SIG-M5 (cell line): Measurements from ENCODE around the gene LRRC46.

ENCODE experiments used
- DNase-seq: peaks from one replicate; lab custom pipeline; 2025; lab: John Stamatoyannopoulos, UW

LRRC46 gene

DNA sequence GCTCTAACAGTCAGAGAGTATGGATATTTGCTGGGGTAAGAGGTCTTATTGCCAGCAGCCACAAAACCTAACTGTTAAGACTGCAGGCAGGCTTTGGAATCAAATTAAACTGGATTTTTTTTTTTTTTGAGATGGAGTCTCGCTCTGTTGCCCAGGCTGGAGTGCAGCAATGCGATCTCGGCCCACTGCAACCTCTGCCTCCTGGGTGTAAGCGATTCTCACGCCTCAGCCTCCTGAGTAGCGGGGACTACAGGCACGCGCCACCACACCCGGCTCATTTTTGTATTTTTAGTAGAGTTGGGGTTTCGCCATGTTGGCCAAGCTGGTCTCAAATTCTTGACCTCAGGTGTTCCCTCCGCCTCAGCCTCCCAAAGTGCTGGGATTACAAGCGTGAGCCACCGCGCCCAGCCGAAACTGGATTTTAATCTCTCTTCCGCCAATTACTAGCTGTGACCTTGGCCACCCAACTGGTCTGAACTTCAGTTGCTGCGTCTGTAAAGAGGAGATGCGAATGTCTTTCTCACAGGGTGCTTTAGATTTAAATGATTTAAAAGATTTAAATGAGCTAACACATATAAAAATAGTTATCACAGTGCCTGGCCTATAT is 971 bp upstream of the LRRC46 start:
- DNase-seq: no peak

DNA sequence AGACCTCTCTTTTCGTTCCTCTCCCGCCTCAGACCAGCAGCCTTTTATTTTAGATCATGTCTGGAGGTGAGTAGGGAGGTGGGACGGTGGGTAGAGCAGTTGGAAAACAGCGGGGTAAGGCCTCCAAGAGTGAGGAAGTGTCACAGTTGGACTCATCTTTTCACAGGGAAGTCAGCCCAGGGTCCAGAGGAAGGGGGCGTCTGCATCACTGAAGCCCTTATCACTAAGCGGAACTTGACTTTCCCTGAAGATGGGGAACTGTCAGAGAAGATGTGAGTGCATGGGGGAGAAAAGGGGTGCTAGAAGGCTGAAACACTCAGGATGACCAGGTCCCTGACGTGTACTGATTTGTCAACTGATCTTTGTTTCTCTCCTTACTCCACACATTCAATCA is 461 bp downstream of the LRRC46 start:
- no peak for DNase-seq

DNA sequence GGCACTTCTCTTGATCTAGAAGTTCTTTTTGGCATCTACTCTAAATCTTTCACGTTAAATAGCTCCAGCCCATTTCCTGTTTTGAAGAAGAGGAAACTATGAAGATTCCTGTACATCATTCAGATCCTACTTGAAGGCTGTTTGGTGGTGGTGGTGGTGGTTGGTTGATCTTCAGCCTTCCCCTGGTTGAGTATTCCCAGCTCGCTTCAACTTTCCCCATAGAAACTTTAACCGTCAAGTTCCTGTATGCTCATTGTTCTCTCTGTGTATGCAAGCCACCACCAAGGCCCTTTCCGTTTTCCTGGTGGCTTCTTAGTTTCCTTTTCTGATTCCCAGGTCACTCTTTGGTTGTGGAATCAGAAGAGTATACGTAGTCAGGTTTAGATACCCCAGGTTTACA is 3.3 kb downstream of the LRRC46 start:
- DNase-seq: no peak

DNA sequence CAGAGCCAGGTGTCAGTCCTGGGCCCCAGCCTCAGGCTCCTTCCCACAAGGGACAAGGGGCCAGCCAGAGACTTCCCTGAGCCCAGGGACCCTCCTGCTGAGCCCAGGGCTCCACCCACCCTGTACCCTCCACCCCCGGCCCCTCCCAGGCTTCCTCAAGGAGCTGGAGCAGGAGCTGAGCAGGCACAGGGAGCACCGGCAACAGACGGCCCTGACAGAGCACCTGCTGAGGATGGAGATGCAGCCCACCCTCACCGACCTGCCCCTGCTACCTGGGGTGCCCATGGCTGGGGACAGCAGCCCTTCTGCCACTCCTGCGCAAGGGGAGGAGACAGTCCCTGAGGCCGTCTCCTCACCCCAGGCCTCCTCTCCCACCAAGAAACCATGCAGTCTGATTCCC is 5.1 kb downstream of the LRRC46 start:
- no peak for DNase-seq

DNA sequence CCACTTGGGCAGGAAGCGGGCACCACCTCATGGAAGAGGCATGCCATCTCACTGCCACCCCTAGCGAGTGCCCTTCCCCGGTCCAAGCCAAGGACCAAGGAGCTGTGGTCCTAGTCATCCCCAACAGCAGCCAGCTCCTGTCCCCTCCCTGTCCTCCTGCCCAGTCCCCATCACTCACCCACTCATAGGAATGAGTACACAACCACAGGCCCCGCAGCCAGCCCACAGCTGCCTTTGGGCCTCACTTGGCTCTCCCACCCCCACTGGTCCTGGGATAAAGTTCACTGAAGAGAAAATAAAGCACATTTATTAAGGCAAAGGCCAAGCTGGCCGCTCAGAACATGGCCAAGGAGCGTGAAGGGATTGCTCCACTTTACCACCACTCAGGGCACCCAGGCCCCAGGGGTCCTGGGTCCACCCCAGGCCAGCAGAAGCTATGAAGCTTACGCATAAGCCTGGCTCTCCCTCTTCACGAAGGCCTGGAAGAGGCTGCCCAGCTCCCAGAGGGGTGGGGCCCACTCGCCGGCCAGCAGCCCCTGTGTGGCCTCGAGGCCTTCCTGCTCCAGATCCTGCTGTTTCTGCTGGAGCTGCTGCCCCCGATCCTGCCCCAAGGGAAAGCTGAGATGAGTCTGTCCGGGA is 6.0 kb downstream of the LRRC46 start:
- no peak for DNase-seq

DNA sequence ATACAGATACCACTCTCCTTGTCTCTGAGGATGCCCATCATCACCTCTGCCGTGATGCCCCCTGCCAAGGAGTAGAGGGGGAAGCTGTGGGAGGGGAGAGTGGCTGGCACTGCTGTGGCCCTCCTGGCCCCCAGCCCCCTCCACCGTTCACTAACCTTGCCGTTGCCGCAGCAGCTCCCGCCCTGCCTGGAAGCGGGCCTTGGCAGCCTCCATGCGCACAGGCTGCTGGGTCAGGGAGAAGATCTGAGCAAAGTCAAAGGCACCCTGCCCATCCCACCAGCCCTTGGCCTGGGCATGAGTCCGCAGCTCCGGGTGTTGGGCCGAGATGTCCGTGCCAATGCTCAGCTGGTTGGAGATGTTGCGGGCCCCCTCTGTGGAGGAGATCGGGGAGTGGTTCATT is 7.2 kb downstream of the LRRC46 start:
- no peak for DNase-seq

DNA sequence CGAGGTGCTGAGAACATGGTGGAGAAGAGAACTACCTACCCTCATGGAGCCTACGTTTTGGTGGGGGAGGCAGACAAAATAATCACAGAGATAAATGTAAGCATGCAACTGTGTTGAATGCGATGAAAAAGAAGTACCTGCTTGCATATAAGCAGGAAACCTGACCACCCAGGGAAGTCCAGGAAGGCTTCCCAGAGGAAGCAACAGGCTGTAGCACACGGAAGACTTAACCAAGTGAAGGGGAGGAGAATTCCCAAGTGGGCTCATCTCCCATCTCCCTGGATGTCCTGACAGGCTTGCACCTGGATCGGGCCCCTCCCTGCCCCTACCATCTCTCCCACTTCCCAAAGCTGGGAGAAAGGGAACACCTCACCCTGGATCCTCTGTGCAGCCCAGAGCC is 7.6 kb downstream of the LRRC46 start:
- DNase-seq: no peak

DNA sequence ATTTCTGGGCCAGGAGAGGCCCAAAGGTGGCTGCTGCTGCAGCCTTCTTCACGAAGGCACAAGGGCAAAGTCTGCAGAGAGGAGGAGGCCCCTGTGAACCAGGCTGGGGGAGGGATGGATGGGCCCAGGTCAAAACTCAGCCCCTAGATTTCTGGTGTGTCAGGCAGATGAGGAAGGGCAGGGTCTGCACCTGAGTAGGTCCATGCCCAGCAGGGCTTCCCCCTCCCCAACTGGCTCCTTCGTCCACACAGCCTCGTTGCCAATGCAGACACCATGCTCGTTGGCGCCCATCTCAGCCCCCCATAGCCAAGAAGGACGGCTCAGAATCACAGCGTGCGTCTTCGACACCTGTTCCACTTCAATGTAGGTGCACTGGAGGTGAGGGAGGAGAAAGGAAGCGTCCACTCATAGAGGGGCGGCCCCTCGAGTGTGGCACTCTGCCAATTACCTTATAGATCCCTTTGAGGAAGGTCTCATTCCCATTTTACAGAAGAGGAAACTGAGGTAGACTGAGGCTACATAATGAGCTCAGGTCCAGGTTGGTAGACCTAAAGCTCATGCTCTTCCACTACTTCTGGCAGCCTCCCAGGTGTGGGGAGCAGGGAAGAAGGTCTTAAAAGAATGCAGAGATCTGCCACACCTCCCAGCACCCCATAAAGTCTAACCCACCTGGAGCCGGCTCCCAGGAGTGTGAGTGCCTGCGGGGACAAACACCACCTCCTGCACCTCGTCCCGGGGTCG is 8.7 kb downstream of the LRRC46 start:
- no peak for DNase-seq

DNA sequence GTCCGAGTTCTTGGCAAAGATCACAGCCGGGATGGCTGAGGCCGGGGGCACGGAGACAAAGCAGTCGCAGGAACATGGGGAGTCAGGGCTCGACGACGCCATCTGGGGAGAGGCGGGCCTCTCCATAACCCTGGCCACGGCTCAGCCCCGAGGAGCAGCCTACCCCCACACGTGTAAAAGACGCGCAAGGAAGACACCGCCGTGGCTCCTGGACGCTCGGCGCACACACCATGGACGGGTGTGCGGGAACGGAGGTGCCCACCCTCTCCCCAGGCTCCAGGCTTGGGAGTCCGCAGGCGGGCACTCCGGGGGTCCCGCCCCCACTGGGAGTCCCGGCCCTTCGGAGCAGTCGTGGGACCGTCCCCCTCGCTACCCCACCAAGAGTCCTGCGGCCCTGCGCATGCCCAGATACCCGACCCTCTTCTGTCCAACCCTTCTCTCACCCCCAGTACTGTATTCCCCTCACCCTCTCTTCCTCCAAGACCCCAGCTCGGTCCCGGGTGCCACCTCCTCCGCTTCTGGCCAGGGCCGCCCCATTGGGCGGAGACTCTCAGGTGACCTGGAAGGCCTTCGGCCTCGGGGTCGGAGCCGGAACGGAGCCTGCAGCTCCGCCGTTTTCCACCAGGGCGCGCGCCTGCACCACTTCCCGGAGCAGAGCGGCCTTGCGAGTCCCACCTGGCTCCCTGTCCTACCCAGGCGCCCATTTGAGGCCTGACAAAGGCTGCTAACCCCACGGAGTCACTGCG is 9.4 kb downstream of the LRRC46 start, which contains the start of gene SCRN2:
SCRN2 (minus strand) TSS at position 532 of the 746 bp plus-strand sequence; CDS start at position 102, 430 bp downstream.
- DNase-seq: no peak

DNA sequence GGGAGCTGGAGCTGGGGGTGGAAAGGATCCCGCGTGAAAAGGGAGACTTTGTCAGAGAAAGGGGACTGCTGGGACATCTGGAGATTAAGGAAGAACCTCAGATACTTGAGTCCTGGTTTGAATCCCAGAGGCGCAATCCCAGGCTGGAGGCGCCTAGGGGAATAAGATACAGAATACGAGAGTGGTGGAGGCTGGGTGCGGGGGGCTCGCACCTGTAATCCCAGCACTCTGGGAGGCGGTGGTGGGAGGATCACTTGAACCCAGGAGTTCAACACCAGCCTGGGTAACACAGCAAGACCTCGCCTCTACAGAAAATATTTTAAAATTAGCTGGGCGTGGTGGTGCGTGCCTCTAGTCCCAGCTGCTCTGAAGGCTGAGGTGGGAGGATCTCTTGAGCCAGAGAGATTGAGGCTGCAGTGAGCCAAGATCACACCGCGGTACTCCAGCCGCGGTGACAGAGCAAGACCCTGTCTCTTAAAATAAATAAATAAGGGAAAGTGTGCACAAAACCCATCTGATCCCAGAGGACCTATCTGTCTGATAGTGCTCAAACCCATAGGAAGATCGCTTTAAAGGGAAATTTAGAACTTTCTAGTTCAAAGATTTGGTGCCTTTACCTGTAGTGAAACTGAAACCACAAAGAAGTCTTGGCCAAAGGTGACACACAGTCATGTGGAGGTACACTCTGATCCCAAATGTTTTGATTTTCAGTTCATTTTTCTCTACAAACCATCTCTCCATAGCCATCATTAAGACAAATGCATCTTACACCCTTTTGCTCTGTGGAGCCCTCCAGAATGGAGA is 10.2 kb downstream of the LRRC46 start:
- DNase-seq: no peak

DNA sequence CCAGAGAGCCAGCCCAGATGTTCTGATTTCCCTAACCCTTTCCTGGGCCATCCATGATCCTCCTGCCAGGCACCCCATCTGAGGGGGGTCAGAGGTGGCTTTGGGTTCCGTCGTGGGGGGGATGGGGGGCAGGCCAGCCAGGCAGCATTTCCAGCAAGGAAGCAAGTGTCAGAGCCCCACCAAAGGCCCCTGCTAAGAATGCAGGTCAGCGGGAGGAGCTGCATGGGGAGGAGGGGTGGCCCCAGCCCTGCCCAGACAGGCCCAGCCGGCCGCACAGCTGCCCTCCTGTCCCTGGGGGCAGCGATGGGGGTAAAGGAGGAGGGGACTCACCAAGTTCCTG is 11.9 kb downstream of the LRRC46 start:
- no peak for DNase-seq

DNA sequence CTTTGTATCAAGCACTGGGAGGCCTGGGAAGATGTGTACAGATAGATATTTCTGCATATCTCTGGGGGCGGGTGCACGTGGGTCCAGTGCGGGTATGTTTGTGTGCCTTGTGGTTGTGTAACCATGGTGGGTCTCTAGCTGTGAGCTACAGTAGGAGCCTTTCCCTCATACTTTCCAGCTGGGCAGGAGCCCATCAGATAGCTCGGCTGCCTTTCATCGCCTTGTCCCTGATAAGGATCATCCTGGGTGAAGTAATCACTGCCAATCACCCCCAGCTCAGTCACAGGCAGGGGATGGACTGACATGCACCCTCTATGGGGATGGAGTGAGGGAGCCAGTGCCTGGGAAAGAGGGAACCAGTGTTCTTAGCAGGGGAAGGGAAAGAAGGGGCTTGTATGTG is 12.8 kb downstream of the LRRC46 start:
- no peak for DNase-seq

DNA sequence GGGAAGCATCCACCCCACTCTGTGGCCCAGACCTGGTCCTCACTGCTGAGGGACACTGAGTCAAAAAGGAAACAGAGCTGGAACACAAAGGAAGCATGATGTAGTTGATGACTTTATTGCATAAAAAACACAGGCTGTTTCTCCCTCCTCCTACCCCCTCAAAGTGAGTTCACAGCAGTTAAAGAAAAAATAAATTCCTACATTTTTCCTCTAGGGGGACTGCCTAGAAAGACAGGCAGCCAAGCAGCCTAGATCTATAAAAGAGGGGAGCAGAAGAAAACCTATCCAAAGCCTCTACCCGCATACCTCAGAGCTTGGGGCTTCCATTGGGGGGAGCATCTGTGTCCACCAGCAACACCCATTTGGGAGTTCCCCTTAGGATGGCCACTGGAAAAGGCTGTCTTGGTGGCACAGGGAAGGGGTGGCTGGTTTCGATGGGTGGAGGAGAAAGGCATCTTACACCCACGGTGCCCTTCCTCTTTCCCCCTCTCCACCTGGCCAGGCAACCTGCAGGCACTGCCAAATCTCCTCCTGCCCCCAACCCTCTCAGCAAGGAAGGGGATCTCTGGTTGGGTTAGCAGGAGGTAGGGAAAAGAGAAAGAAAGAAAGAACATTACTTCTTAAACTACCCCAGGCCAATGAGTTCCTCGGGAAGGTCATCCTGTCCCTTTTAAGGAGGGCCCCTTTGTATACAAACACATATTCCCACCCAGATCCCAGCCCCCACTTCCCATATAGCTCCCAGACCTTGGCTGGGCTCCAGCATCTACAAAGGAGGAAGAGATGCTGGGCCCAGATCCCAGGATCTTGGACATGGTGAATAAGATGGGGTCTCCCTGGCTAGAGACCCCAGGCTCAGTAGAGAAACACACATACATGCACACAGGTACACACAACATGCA is 13.6 kb downstream of the LRRC46 start:
- DNase-seq: no peak

DNA sequence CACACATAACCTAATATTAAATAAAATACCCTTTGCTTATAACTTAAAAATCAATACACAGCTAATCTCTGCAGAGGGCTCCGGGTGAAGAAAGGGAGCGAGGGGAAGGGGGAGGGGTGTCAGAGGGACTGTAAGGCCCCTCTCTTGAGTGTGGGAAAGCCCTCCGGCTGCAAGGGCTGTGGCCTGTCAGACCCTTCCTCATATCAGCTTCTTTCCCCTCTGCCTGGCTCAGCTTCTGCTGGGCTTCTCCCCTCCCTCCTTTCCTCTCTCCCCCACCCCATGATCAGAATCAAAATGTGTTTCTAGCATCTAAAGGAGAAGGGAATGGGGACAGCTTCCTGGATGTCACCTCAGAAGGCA is 14.2 kb downstream of the LRRC46 start:
- DNase-seq: no peak

DNA sequence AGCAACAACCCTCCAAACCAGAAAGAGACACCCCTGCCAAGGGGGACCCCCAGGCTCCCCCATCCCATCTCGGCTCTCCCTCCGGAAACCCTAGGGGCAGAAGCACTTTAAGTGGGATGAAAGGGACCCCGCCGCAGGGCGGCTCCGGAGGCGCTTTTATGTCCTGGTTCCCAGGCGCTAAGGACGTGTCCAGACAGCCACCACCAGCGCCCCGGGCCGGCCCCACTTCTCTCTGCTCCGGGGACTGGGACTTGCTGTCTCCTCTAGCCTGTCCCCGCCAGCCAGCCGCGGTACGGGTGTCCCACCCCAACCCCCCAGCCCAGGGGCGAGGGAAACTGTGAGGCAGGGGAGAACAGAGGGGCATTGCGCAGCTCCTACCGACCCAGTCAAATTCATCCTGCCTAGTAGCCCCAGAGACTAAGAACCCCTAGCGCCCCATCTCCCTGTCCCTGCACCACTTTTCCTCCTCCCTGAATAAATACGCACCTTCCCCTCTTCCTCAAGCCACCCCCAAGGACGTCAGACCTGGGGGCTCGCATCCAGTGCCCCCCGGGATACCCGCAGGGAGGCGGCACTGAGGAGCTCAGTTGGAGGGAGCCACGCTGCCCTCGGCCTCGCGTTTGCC is 15.4 kb downstream of the LRRC46 start:
- no peak for DNase-seq

DNA sequence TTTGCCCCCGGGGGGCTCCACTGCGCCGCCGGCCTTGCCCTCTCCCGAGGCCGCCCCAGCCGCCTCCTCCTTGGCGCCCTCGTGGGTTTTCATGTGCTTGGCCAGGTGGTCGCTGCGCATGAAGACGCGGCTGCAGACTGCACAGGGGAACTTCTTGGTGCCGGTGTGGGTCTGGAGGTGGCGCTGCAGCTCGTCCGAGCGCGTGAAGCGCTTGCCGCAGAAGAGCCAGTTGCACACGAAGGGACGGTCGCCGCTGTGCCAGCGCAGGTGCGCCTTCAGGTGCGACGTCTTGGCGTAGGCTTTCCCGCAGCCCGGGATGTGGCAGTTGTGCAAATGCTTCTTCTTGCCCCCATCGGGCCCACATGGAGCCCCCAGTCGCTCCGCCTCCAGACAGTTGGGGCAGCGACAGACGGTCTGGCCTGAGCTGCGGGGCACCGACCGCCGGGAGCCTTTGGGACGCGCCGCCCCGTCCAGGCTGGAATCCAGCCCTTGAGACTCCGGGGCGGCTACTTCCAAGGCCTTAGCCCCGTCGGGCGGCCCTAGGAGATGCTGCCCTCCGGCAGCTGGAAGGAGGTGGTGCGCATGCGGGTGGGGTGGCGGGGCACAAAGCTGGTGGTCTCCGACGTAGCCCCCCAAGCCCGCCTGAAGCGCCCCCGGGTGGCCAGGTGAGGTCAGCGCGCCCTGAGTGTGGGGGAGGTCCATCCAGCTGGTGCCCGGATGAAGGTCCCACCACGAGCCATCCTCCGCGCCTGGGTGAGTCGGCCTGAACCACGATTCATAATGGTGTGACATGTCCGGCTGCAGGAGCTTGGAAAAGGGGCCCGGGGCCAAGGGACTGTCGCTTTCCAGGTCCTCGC is 16.1 kb downstream of the LRRC46 start:
- DNase-seq: no peak

DNA sequence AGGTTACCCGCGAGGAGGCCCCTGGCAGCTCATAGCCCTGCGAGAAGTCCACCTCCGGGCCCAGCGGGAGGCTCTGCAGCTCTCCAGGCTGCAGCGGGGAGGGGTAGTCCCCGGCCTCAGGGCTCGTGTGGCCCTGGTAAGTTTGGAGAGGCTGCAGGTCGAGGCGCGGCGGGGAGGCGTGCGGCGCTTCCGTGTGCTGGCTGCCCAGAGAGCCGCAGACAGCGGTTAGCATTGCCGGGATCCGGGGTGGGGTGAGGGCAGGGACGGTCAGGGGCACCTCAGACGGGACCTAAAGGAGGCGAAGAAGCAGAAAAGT is 16.7 kb downstream of the LRRC46 start:
- no peak for DNase-seq

DNA sequence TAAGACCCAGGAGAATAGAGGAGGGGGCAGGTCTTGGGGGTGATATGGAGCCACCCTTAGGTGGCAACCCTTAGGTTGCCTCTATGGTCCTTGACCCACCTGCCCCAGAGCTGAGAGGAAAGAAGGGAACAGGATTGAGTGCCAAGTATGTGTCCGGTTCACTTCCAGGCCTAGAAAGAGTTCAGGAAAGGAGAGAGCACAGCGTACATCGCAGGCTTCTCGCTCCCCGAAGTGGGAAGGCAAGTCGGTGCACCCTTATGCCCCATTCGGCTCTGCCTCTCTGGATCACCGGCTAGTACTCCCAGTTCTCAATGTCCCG is 18.9 kb downstream of the LRRC46 start:
- no peak for DNase-seq

DNA sequence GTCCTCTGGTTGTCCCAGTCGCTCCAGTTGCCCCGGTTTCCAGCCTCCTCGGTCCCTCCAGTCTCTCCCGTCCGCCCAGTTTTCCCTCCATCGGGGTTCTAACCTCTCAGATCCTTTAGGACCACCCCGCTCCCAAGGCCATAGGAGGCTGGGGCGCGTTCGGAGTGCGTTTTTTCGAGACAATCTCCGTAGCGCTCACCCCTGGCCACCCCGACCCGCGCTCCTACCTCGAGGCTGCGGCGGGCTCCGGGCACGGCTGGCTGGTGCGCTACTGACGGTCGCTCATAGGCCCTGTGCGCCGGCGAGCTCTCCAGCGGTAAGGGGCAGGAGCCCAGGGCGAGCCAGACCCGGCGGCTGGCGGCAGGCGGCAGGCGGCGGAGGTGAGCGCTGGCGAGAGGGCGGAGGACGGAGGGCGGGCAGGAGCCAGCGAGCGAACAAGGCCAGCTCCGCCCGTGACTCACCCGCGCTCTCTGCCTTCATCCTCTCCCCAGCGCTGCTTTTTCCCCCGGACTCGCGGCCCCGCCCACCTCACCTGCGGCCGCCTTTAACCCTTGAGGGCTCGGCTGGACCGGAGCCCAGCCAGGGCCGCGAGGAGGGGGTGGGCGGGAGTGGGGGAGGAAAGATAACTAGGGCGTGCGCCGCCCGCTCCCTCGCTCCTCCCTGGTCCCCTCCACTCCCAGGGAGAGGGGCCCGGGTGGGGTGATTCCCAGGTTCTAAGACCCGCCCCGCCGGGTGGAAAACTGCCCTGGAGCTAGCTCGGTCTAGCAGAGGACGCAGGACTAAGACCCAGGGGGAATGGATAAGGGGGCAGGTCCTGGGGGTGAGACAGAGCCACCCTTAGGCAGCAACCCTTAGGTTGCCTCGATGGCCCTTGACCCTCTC is 19.5 kb downstream of the LRRC46 start, which contains the start of gene SP6:
SP6 (minus strand) TSS at position 472 of the 882 bp plus-strand sequence. CDS start 2,734 bp downstream, outside the sequence.
- DNase-seq: no peak
